Measurements from ENCODE around the gene RGL3. TPM values are rescaled to one million over a fixed set of nuclear protein-coding genes. Genes with fewer than 3 reads are reported as not detected.

RGL3 gene
- total and polyA plus RNA-seq, 9 of the 15 experiments (the other 6 are each of a cell fraction or from before 2014, with no cell fraction given) = 0.12 to 0.61 (median 0.32) TPM; not detected in 4

DNA sequence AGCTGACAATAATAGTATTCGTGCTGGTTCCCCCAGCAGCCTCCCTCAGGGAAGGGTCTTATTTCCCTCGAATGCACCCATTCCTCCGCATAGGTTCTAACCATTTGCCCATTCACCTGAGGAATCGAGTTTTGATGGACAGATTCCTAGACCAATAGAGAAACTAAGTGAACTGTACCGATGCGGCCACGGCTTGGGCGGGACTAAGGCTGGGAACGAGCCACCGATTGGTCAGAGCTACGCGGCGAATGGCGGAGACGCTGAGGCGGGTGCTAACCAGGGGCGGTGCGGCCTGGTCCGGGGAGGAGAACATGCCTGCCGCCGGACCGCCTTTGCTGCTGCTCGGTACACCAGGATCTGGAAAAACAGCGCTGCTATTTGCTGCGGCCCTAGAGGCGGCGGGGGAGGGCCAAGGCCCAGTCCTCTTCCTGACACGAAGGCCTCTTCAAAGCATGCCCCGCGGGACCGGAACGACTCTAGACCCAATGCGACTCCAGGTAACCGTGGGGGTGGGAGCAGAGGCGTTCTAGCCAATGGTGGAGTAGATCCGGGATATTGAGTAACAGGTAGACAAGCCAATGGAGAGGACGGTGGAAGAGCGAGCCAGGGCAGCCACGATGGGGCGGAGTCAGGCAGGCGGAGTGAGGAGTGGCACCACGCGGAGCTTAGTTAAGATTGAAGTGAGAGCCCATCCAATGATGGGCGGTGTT, 44.5 kb downstream of the RGL3 start, which contains the start of gene SWSAP1 (continued):
- TF ChIP-seq, protein P1, sequence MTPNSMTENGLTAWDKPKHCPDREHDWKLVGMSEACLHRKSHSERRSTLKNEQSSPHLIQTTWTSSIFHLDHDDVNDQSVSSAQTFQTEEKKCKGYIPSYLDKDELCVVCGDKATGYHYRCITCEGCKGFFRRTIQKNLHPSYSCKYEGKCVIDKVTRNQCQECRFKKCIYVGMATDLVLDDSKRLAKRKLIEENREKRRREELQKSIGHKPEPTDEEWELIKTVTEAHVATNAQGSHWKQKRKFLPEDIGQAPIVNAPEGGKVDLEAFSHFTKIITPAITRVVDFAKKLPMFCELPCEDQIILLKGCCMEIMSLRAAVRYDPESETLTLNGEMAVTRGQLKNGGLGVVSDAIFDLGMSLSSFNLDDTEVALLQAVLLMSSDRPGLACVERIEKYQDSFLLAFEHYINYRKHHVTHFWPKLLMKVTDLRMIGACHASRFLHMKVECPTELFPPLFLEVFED (CRISPR knock-in tag; conservative IDR thresholded peaks at IDR 0.05) = peak; percentile 85
- TF ChIP-seq ZNF239 (CRISPR knock-in tag; IDR thresholded peaks at IDR 0.05) = peak; percentile 15; the same call in 1 of the 2 replicates
- TF ChIP-seq ZNF23 (CRISPR knock-in tag; IDR thresholded peaks at IDR 0.05) = peak; percentile 45; the same call in 1 of the 2 replicates
- no peak for TF ChIP-seq SREBF2 (CRISPR knock-in tag; IDR thresholded peaks at IDR 0.05)
- TF ChIP-seq, protein P2, sequence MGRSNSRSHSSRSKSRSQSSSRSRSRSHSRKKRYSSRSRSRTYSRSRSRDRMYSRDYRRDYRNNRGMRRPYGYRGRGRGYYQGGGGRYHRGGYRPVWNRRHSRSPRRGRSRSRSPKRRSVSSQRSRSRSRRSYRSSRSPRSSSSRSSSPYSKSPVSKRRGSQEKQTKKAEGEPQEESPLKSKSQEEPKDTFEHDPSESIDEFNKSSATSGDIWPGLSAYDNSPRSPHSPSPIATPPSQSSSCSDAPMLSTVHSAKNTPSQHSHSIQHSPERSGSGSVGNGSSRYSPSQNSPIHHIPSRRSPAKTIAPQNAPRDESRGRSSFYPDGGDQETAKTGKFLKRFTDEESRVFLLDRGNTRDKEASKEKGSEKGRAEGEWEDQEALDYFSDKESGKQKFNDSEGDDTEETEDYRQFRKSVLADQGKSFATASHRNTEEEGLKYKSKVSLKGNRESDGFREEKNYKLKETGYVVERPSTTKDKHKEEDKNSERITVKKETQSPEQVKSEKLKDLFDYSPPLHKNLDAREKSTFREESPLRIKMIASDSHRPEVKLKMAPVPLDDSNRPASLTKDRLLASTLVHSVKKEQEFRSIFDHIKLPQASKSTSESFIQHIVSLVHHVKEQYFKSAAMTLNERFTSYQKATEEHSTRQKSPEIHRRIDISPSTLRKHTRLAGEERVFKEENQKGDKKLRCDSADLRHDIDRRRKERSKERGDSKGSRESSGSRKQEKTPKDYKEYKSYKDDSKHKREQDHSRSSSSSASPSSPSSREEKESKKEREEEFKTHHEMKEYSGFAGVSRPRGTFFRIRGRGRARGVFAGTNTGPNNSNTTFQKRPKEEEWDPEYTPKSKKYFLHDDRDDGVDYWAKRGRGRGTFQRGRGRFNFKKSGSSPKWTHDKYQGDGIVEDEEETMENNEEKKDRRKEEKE (IDR thresholded peaks at IDR 0.05; ENCODE audit: borderline replicate concordance in 1 of 2, control insufficient read depth in 1 of 2, low read depth in 2 of 2, low read length in 1 of 2) = no peak
- TF ChIP-seq HNRNPK (IDR thresholded peaks at IDR 0.05; ENCODE audit: low read depth, low read length, poor library complexity, severe bottlenecking) = no peak
- TF ChIP-seq HNRNPH1 (optimal IDR thresholded peaks at IDR 0.05; ENCODE audit: low read depth, low read length) = no peak
- no peak for TF ChIP-seq SLC30A9 (CRISPR knock-in tag; IDR thresholded peaks at IDR 0.05)
- TF ChIP-seq, protein P3, sequence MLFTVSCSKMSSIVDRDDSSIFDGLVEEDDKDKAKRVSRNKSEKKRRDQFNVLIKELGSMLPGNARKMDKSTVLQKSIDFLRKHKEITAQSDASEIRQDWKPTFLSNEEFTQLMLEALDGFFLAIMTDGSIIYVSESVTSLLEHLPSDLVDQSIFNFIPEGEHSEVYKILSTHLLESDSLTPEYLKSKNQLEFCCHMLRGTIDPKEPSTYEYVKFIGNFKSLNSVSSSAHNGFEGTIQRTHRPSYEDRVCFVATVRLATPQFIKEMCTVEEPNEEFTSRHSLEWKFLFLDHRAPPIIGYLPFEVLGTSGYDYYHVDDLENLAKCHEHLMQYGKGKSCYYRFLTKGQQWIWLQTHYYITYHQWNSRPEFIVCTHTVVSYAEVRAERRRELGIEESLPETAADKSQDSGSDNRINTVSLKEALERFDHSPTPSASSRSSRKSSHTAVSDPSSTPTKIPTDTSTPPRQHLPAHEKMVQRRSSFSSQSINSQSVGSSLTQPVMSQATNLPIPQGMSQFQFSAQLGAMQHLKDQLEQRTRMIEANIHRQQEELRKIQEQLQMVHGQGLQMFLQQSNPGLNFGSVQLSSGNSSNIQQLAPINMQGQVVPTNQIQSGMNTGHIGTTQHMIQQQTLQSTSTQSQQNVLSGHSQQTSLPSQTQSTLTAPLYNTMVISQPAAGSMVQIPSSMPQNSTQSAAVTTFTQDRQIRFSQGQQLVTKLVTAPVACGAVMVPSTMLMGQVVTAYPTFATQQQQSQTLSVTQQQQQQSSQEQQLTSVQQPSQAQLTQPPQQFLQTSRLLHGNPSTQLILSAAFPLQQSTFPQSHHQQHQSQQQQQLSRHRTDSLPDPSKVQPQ (CRISPR knock-in tag; IDR thresholded peaks at IDR 0.05; ENCODE audit: borderline replicate concordance) = 0 out of 2 replicates have a peak, but pooled peaks have one; percentile 22
- TF ChIP-seq ASH1L (IDR thresholded peaks at IDR 0.05; ENCODE audit: borderline replicate concordance, low read depth, partially characterized antibody) = peak; percentile 78
- peak; percentile 96 for TF ChIP-seq FOXP1 (CRISPR knock-in tag; IDR thresholded peaks at IDR 0.05)
- TF ChIP-seq, protein P4, sequence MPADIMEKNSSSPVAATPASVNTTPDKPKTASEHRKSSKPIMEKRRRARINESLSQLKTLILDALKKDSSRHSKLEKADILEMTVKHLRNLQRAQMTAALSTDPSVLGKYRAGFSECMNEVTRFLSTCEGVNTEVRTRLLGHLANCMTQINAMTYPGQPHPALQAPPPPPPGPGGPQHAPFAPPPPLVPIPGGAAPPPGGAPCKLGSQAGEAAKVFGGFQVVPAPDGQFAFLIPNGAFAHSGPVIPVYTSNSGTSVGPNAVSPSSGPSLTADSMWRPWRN (IDR thresholded peaks at IDR 0.05; ENCODE audit: low read depth) = no peak
- TF ChIP-seq ETV5 (CRISPR knock-in tag; IDR thresholded peaks at IDR 0.05; ENCODE audit: low read depth) = 0 out of 2 replicates have a peak, but pooled peaks have one; percentile 75
